ENCODE measurements around the gene RGS3.
"Not testable (repeated sequence)": the region's sequence is repeated elsewhere in the genome, so short reads cannot be mapped to it uniquely, and the experiment has no call there.

RGS3 gene

DNA sequence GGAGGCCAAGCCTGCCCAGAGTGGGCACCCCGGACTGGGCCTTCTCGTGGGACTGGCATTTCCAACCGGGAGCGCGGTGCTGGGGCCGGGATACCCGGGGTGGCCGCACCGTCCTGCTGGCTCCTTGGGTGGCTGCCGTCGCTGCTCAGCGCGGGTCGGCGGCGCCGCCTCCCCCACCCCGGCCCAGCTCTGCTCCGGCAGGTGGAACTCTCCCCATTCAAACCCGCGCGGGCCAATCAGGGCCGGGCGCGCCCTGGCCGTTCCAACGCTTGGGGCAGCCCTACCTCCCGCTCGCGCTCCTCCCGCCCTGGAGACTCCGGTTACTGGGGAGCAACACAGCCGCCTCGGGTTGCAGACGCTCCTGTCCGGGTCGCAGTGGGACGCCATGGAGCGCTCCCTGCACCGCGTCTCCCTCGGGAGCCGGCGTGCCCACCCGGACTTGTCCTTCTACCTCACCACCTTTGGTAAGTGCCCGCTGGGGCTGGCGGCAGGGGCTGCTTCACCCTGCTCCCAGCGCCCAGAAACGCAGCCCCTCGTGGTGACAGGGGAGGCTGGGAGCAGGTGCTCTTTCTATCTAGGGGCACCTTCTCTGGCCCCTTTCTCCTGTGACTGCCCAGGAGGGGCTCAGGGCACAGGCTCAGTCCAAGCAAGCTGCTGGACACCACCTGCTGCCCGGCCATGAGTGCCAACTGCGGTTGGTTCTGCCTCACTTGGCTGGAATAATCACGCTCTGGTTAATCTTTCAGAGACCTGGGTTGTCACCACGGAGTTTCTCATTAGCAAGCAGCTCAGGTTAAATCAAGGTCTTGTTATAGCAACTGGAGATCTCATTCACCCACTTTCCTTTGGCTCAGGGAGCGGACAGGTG is at the start of gene RGS3:
Gene RGS3, plus strand, starts transcription at position 310 of the 868 bp plus-strand sequence. Its CDS starts 76 bp downstream, at position 386.
- no peak for DNase-seq (ENCODE audit: low spot score)

DNA sequence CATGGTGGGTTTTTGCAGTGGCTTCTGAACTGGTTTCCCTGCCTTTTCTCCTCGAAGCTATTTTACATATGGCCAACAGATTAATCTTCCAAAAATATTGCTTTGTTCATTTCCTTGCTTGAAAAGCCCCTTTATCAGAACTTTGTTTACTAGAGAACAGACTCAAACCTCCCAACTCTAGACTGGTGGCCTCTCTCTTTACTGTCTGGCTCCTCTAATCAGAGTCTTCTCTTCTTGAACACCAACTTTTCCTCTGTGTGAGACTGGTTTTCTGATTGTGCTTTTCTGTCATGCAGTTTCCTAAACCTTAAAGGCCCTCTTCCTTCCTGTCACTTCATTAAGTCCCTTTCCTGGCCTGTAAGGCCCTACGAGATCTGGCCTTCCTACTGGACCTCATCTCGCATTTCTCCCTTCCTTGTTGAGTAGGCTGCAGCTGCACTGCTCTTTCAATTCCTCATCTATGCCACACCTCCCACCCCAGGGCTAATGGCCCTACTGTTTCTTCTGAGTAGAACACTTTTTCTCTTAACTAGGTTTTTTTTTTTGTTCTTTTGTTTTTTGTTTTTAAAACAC is 47.3 kb upstream of the RGS3 start:
- DNase-seq (ENCODE audit: low spot score): no peak

DNA sequence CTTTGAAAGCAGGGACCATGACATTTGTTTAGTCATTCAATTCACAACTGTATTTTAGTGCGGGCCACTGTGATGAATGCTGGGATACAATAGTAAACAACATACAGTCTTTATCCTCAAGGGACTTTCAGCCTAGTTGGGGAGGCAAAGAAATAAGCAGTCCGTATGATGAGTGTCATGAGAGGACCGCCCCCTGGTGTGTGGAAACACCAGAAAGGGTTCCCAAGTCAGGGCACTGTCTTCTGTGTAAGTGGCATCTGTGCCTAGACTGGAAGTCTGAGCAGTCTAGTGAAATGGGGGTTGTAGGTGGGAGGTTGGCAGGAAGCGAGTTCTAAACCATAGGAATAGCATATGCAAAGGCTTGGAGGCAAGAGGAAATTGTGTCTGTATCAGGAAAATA is 46.2 kb upstream of the RGS3 start:
- no peak for DNase-seq (ENCODE audit: low spot score)

DNA sequence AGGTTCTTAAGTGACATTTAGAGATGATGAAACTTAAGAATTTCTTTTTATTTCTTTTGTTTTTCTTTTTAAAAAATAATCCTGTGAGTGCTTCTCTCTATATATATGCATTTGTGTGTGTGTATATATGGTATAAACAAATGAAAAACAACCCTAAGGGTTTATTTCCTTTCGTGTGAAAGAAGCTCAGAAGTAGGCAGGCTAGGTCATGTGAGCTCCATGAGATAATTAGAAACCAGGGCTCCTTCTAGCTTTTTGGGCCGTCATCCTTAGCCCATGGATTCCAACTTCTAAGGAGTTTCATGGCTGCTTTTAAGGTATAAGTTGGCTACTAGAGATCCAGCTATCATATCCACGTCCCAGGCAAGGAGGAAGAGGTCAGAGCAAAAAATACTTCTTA is 41.8 kb upstream of the RGS3 start:
- DNase-seq (ENCODE audit: low spot score): no peak

DNA sequence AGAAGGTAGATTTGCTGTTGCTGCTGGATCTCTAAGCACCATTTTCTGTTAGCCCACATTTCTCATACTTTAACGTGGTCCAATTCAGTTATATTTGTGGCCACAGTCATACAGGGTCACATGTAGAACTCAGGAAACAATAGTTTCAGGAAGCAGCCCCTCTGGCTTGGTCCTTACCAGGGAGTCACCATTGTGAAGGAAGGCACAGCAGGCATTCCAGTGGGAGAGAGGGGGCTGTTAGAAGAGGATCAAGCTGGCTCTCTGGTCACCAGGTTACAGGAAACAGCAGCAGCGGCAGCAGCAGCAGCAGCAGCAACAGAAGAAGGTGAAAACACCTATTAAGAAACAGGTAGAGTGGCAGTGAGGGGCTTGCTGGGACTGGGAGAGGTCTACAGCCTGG is 38.5 kb upstream of the RGS3 start:
- DNase-seq (ENCODE audit: low spot score): no peak

DNA sequence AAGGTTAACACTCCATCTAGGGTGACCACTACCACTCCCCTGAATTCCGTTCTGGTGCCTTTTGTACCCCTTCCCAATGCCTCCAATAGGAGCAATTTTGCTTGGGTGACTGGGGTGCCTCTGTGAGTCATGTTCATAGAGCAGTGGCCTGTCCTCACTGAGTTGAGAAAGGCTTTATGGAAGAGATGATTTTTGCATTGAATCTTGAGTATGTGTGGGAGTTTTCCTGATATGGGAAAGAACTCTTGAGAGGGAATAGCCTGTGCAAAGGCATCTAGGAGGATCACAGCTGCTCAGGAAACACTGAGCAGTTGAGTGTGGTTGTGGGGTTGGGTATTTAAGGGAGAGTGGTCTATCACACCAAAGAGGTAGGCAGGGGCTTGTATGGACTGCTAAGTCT is 36.8 kb upstream of the RGS3 start:
- no peak for DNase-seq (ENCODE audit: low spot score)

DNA sequence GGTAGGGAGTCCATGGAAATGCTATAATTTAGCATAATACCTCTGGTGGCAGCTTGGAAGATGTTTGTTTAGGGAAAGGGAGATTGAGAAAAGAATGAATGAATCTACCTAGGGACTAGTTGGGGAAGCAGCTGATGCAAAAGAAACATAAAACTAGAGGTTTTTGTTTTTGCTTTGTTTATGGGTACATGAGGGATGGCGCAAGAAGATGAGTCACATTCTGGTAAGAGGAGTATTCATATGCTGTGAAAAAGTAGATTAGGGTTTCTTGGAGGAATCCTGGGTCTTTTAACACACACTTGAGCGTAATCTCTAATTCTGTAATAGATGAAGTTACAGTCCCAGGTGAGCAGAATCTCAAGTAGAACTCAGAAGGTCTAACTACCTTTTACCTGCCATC is 35.9 kb upstream of the RGS3 start:
- DNase-seq (ENCODE audit: low spot score): no peak

DNA sequence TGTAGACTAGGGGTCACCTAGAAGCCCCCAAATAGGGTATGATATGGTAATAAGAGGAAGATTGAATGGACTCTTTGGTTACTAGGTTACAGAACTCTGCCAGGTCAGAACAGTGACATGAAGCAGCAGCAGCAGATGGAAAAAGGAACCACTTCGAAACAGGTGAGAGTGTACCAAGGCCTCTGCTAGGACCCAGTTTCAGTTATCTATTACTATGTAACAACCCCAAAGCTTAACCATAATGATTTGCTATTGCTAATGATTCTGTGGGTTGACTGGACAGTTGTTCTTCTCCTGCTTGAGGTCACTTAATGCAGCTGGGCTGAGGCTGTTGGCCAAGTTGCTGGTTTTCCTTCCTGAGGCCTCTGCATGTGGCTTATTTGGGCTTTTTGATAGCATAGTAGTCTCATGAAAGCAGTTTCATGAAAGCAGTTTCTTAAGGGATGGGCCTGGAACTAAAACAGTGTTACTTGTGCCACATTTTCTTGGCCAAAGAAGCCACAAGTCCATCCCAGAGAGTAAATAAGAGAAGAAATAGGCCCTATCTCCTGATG is 35.4 kb upstream of the RGS3 start:
- DNase-seq (ENCODE audit: low spot score): no peak

DNA sequence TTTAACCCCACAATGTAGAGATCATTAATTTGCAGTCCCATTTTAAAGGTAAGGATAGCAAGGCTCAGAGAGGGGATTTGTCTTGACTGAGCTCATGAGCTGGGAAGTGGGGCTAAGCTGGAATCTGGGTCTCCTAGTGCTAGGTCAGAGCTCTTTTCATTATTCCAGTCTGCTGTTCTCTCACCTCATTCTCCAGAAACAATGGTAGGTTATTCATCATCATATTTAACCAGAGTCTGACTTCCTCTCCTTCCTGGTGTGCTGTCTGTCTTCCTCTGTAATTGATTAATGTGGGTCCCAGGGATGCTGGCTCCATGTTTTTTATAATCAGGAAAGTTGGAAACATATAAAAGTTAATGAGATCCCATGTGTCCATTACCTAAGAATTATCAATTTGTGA is 32.3 kb upstream of the RGS3 start:
- no peak for DNase-seq (ENCODE audit: low spot score)

DNA sequence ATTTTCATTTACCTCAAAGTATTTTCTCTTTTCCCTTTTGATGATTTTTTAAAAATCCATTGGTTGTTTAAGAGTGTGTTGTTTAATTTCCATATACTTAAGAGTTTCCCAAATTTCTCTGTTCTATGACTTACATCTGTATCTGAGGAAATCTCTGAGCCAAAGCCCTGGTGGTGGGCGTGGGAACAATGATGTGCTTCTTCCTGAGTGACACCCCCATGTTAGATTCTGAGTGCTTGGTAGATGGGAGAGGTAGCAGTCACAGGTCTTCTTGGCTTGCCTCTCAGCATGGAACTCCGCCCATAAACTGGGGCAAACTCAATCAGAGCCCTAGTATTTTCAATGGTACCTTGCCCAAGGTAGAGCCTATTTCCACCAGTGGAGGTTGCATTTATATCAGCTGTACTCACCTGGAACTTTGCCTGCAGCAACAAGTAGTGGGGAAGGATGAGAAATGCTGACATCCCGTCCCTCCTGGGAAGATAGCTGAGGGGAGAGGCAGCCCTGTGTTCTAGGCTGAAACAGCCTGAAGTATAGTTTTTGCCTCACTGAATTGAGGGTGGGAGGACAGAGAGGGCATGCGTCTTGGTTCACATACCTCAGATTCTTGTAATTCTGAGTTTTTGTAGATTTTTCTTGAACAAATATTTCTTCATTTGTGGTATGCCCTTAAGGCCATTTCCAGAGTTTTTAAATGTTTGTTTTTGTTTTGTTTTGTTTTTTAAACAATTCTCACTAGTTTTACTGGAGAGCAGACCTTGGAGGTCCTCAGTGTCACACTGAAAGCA is 26.6 kb upstream of the RGS3 start:
- no peak for DNase-seq (ENCODE audit: low spot score)

DNA sequence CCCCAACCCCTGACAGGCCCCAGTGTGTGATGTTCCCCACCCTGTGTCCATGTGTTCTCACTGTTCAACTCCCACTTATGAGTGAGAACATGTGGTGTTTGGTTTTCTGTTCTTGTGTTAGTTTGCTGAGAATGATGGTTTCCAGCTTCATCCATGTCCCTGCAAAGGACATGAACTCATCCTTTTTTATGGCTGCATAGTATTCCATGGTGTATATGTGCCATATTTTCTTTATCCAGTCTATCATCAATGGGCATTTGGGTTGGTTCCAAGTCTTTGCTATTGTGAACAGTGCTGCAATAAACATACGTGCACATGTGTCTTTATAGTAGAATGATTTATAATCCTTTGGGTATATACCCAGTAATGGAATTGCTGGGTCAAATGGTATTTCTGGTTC is 25.8 kb upstream of the RGS3 start:
- not testable (repeated sequence) for DNase-seq (ENCODE audit: low spot score)

DNA sequence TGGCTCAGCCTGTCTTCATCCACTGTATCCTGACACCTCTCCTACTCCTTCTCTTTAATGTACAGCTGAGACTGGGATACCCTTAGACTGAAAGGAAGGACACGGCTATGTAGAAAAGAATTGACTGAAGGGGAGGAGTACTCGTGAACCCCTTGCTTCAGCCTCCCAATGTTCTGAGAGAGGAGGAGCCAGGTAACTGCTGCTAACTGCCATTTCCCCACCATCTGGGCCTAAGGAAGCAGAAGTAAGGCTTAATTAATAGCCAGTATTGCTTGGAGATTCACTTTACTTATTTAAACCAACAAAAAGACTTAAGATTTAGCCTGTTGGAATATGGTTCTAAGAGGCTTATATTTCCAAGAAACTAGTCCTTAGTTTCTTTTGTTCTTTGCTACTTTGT is 18.8 kb upstream of the RGS3 start:
- DNase-seq (ENCODE audit: low spot score): no peak

DNA sequence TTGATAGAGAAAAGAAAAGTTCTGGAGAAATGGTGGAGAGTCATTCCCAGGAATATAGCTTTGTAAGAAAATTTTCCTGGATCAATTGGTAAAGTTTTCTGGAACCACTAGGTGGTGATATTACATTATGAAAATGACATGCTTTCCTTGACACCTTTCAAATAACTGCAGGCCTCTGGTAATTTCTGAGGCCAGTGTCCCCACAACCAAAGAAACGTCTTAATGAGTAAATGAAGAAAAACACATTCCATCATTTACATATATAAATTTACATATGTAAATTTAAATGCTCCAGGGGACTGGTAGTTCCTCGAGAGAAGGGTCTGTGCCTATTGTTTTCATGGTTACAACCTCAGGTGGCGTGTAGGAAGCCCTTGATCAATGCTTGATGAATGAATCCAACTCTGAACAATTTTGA is 17.2 kb upstream of the RGS3 start:
- DNase-seq (ENCODE audit: low spot score): peak; percentile 27

DNA sequence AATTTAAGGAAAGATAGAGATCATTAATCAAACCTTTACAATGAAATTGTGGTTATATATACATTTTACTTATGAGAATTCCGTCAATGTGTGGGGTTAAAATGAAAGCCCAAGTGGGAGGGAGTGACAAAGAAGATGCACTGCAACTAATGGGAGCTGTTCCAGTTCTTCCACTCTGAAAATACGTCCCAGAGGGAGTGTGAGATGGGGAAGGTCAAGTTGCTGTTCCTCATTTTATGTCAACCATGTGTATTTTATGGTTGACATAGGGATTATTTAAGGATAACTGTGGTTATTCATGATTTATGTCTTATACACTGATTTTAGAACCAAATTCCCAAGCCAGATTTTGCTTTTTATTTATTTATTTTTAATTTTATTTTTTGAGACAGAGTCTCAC is 14.2 kb upstream of the RGS3 start:
- DNase-seq (ENCODE audit: low spot score): no peak

DNA sequence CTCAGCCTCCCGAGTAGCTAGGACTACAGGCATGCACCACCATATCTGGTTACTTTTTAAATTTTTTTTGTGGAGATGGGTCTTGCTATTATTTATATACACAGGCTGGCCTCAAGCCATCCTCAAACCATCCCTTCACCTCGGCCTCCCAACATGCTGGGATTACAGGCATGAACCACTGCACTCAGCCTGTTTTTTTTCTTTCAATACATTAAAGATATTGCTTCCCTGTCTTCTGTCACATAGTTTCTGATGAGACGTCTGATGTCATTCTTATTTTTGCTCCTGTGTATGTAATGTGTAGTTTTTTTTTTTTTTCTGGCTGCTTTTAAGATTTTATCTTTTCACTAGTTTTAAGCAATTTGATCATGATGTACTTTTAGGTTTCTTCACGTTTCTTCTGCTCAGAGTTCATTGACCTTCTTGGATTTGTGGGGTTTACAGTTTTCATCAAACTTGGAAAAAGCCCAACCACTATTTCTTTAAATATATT is 11.4 kb upstream of the RGS3 start:
- no peak for DNase-seq (ENCODE audit: low spot score)

DNA sequence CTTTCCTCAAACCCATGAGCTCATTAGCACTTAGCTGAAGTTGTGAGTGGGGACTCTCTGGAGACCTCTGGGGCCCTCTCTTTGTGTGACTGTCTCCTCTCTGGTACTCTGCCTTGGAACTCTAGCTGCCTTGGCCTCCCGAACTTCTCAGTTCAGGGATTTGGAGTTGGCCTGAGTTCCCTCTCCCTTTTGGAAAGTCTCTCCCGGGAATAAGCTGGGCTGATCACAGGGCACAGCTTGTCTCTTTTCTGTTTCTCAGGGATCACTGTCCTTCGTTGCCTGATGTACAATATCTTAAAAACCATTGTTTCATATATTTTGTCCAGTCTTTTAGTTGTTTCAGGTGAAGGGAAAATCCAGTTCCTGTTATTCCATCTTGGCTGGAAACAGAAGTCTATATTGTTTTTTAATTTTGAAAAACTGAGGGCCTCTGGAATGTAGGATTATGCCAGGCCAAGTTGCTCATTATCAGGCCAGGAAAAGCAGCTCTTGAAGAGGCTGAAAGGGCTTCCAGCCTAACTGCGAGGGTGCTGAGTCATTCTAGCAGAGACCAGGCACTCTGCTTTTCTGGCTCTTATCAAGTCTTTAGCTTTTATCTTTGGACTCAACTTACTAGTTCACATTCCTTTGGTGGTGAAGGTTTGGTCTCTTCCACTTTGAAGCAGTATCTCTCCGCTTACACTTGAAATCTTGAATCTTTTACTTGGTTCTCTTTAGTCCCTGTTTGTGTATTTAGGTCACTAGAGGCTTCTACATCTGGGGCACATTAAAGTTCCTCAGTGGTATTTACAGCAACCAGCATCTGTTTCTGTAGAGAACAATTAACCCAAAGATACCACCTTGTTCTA is 8.4 kb upstream of the RGS3 start:
- DNase-seq (ENCODE audit: low spot score): peak; percentile 30

DNA sequence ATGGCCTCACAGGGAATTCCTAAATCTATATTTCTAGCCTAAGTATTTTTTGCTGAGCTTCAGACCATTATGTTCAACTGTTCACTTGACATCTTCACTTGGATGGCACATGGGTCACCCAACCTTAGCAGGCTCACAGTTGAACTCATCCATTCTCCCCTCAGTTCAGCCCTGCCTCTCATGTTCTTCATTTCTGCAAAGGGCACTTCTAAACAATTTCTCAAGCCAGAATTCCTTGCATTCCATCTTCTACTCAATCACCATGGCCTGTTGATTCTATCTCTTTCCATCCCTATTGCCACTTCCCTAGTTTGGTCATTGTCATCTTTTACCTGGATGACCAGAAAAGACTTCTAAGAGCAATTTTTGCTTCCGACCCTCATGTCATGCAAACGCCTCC is 7.3 kb upstream of the RGS3 start:
- DNase-seq (ENCODE audit: low spot score): no peak

DNA sequence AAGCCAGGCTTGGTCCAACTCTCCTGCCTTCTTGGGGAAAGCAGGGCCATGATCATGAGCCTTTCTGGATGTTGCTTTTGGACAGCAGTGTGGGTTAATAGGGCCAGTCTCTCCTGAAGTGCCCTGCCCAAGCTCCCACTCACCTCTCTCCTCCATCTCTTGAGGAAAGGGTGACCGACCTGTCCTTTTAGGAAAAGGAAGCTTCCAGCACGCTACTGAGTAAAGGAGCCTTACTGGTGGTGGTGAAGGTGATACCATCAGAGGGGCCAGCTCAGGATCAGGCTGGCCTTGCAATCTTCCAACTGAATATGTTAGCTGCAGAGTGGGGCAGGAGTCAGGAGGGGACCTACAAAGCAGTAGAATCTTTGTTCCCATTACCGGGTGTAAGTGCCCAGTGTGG is 2.2 kb upstream of the RGS3 start:
- DNase-seq (ENCODE audit: low spot score): no peak

DNA sequence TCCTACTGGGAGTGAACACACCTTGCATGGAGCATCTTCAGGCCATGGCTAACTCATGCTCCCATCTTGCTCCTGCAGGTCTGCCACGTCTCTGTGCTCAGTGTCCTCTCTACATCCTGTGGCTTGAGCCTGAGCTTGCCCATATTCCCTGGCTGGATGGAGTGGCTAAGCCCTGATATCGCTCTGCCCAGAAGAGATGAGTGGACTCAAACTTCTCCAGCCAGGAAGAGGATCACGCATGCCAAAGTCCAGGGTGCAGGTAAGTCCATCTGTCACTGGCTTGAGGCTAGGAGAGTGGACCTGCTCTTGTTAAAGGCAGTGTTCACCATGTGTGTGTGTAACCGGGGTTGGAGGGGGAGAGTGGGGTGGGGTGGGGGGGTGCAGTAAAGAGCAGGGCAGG is 1.6 kb upstream of the RGS3 start:
- DNase-seq (ENCODE audit: low spot score): no peak

DNA sequence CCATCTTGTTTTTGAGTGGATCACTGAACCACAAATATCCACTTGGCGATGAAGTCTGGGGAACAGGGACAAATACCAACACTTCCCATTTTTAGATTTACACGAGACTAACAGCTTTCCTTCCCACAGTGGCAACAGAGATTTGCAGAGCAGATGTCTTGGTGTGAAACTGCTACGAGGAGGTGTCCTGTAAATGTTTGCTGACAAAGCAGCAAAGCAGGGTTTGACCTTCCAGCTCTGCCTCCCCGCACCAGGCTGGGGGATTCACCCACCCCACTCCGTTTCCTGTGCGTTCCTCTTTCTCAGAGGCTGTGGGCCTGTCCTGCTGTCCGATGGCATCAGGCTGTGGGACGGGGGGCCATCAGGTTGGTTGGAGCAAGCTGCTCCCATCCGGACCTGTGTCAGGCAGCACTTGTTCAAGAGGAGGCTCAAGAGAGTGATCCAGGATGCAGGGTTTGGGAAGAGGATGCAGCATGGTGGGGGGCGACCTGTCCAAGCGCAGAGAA is 693 bp upstream of the RGS3 start:
- DNase-seq (ENCODE audit: low spot score): no peak

DNA sequence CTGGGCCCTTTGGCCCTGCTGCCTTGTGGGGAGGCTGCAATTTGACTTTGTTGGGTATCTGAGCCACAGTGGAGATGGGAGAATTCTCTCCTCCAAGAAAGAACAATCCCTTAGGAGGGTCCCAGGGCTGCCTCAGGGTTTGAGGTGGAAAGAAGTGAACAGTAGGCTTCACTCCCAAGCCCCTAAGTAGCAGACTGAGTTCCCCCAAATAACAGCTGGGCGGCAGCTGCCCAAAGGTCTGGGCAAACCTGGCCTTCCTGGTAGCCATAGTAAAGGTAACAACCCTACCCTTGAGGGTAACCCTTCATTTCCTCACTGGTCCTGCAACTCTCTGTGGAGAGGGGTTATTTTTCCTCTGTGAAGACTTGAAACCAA is 746 bp downstream of the RGS3 start:
- no peak for DNase-seq (ENCODE audit: low spot score)

Data from activated CD4-positive, alpha-beta T cell treated with anti-CD3 and anti-CD28 coated beads, Interleukin-2, Interleukin-4, amounts not matched to agents 100 ng/mL and 50 ng/mL, durations not matched to agents 16 hours and 8 hours (primary cell).